Measurements from ENCODE around the gene LIMS1.
"Not testable (repeated sequence)": the region's sequence is repeated elsewhere in the genome, so short reads cannot be mapped to it uniquely, and the experiment has no call there.

Gene LIMS1

GRCh38 chr2:108552566-108552965 lies 18.3 kb downstream of the LIMS1 start:
- DNase-seq (ENCODE audit: low spot score) = no peak

GRCh38 chr2:108553209-108553919 lies 19.1 kb downstream of the LIMS1 start:
- no peak for DNase-seq (ENCODE audit: low spot score)

GRCh38 chr2:108554528-108554927 lies 20.3 kb downstream of the LIMS1 start:
- DNase-seq (ENCODE audit: low spot score) = no peak

- DNase-seq (ENCODE audit: low spot score) = no peak
These were observed 21.3 kb downstream of the LIMS1 start for GRCh38 chr2:108555572-108555971.

GRCh38 chr2:108556581-108556980 lies 22.3 kb downstream of the LIMS1 start:
- DNase-seq (ENCODE audit: low spot score) = not testable (repeated sequence)

- no peak for DNase-seq (ENCODE audit: low spot score)
These were observed 26.1 kb downstream of the LIMS1 start for GRCh38 chr2:108560241-108560811.

GRCh38 chr2:108560895-108561530 lies 26.7 kb downstream of the LIMS1 start:
- no peak for DNase-seq (ENCODE audit: low spot score)

GRCh38 chr2:108562274-108562673 lies 28.0 kb downstream of the LIMS1 start:
- no peak for DNase-seq (ENCODE audit: low spot score)

- no peak for DNase-seq (ENCODE audit: low spot score)
These were observed 30.2 kb downstream of the LIMS1 start for GRCh38 chr2:108564510-108564909.

- no peak for DNase-seq (ENCODE audit: low spot score)
These were observed 31.6 kb downstream of the LIMS1 start for GRCh38 chr2:108565778-108566375.

GRCh38 chr2:108570416-108570815 lies 36.1 kb downstream of the LIMS1 start:
- no peak for DNase-seq (ENCODE audit: low spot score)

GRCh38 chr2:108571286-108571685 lies 37.0 kb downstream of the LIMS1 start:
- DNase-seq (ENCODE audit: low spot score) = no peak

- no peak for DNase-seq (ENCODE audit: low spot score)
These were observed 38.8 kb downstream of the LIMS1 start for GRCh38 chr2:108573061-108573460.

GRCh38 chr2:108574332-108574731 lies 40.1 kb downstream of the LIMS1 start:
- no peak for DNase-seq (ENCODE audit: low spot score)

- DNase-seq (ENCODE audit: low spot score) = no peak
These were observed 41.1 kb downstream of the LIMS1 start for GRCh38 chr2:108575132-108575966.

GRCh38 chr2:108577099-108577498 lies 42.8 kb downstream of the LIMS1 start:
- no peak for DNase-seq (ENCODE audit: low spot score)

GRCh38 chr2:108579623-108580022 lies 45.4 kb downstream of the LIMS1 start:
- DNase-seq (ENCODE audit: low spot score) = peak; percentile 82

- no peak for DNase-seq (ENCODE audit: low spot score)
These were observed 45.8 kb downstream of the LIMS1 start for GRCh38 chr2:108580050-108580449.

- DNase-seq (ENCODE audit: low spot score) = peak; percentile 76
These were observed 49.7 kb downstream of the LIMS1 start for GRCh38 chr2:108583903-108584520.

- no peak for DNase-seq (ENCODE audit: low spot score)
These were observed 51.2 kb downstream of the LIMS1 start for GRCh38 chr2:108585436-108585835.

- DNase-seq (ENCODE audit: low spot score) = no peak
These were observed 51.8 kb downstream of the LIMS1 start for GRCh38 chr2:108586116-108586515.

- no peak for DNase-seq (ENCODE audit: low spot score)
These were observed 52.4 kb downstream of the LIMS1 start for GRCh38 chr2:108586631-108587030.
